Measurements from ENCODE around the gene RPL6. TPM values are rescaled to one million over a fixed set of nuclear protein-coding genes. Genes with fewer than 3 reads are reported as not detected.

Gene RPL6
- total RNA-seq, 1 donor from 2014 or later = 1,628 TPM

GRCh38 chr12:112368856-112369255 is 40.5 kb downstream of the RPL6 start:
- no peaks in the 10 kb centered on the region for H3K9me3 Mint-ChIP-seq
- TF ChIP-seq CTCF (IDR thresholded peaks at IDR 0.05; ENCODE audit: unreplicated experiment) = no peak
- H3K4me3 Mint-ChIP-seq = no peak overlapping the region
- no peaks in the 10 kb centered on the region for H3K27me3 Mint-ChIP-seq (ENCODE audit: low read depth)
- no peak for DNase-seq (ENCODE audit: low spot score in 2 of 2, unreplicated experiment in 2 of 2)
- no peak overlapping the region for H3K27ac Mint-ChIP-seq
- H3K4me1 Mint-ChIP-seq = peaks cover 4% of the 10 kb centered on the region
- H3K36me3 Mint-ChIP-seq = peaks cover 1% of the 10 kb centered on the region

- DNase-seq (ENCODE audit: low spot score in 2 of 2, unreplicated experiment in 2 of 2) = no peak
- TF ChIP-seq CTCF (IDR thresholded peaks at IDR 0.05; ENCODE audit: unreplicated experiment) = no peak
- peaks cover 1% of the 10 kb centered on the region for H3K36me3 Mint-ChIP-seq
- no peak overlapping the region for H3K4me3 Mint-ChIP-seq
- H3K27ac Mint-ChIP-seq = no peak overlapping the region
- H3K4me1 Mint-ChIP-seq = peaks cover 4% of the 10 kb centered on the region
- H3K27me3 Mint-ChIP-seq (ENCODE audit: low read depth) = no peaks in the 10 kb centered on the region
- no peaks in the 10 kb centered on the region for H3K9me3 Mint-ChIP-seq
Measured at GRCh38 chr12:112367965-112368364, 41.4 kb downstream of the RPL6 start.

- no peaks in the 10 kb centered on the region for H3K9me3 Mint-ChIP-seq
- no peak for TF ChIP-seq CTCF (IDR thresholded peaks at IDR 0.05; ENCODE audit: unreplicated experiment)
- peaks cover 1% of the 10 kb centered on the region for H3K4me1 Mint-ChIP-seq
- no peak overlapping the region for H3K27ac Mint-ChIP-seq
- no peak overlapping the region for H3K4me3 Mint-ChIP-seq
- H3K36me3 Mint-ChIP-seq = peaks cover 4% of the 10 kb centered on the region
- DNase-seq (ENCODE audit: low spot score in 2 of 2, unreplicated experiment in 2 of 2) = no peak
- H3K27me3 Mint-ChIP-seq (ENCODE audit: low read depth) = no peaks in the 10 kb centered on the region
Measured at GRCh38 chr12:112362310-112362709, 47.1 kb downstream of the RPL6 start.

- no peak for TF ChIP-seq CTCF (IDR thresholded peaks at IDR 0.05; ENCODE audit: unreplicated experiment)
- Mint-ChIP-seq H3K36me3 (peaks cover 4% of the 10 kb centered on the region), H3K4me3 (no peak overlapping the region), H3K9me3 (no peaks in the 10 kb centered on the region), H3K4me1 (peaks cover 6% of the 10 kb centered on the region), H3K27ac (no peak overlapping the region), H3K27me3 (ENCODE audit: low read depth) (no peaks in the 10 kb centered on the region)
- no peak for DNase-seq (ENCODE audit: low spot score in 2 of 2, unreplicated experiment in 2 of 2)
Measured at GRCh38 chr12:112361271-112361670, 48.1 kb downstream of the RPL6 start.

- peaks cover 6% of the 10 kb centered on the region for H3K4me1 Mint-ChIP-seq
- H3K9me3 Mint-ChIP-seq = no peaks in the 10 kb centered on the region
- H3K4me3 Mint-ChIP-seq = no peak overlapping the region
- H3K27ac Mint-ChIP-seq = no peak overlapping the region
- no peak for TF ChIP-seq CTCF (IDR thresholded peaks at IDR 0.05; ENCODE audit: unreplicated experiment)
- H3K27me3 Mint-ChIP-seq (ENCODE audit: low read depth) = no peaks in the 10 kb centered on the region
- H3K36me3 Mint-ChIP-seq = peaks cover 4% of the 10 kb centered on the region
- DNase-seq (ENCODE audit: low spot score in 2 of 2, unreplicated experiment in 2 of 2) = no peak
Measured at GRCh38 chr12:112359290-112359689, 50.1 kb downstream of the RPL6 start.

GRCh38 chr12:112357214-112357613 is 52.2 kb downstream of the RPL6 start:
- DNase-seq (ENCODE audit: low spot score in 2 of 2, unreplicated experiment in 2 of 2) = no peak
- Mint-ChIP-seq H3K4me1 (peaks cover 6% of the 10 kb centered on the region), H3K27me3 (ENCODE audit: low read depth) (no peaks in the 10 kb centered on the region), H3K4me3 (no peak overlapping the region), H3K36me3 (peaks cover 4% of the 10 kb centered on the region), H3K9me3 (no peaks in the 10 kb centered on the region), H3K27ac (no peak overlapping the region)
- TF ChIP-seq CTCF (IDR thresholded peaks at IDR 0.05; ENCODE audit: unreplicated experiment) = no peak
